Activated gamma-delta T cell (primary cell): ENCODE results near the gene BACH2.
"Not testable (repeated sequence)": the region's sequence is repeated elsewhere in the genome, so short reads cannot be mapped to it uniquely, and the experiment has no call there.

ENCODE experiments used
- DNase-seq: peaks from one replicate; lab custom pipeline; 2025; lab: John Stamatoyannopoulos, UW

BACH2 gene

GRCh38 chr6:90124874-90125510, 171.7 kb downstream of the BACH2 start:
- DNase-seq = no peak

GRCh38 chr6:90123831-90124230, 172.8 kb downstream of the BACH2 start:
- DNase-seq = no peak

- DNase-seq = no peak
Measured at GRCh38 chr6:90121982-90122381, 174.7 kb downstream of the BACH2 start.

- DNase-seq = no peak
Measured at GRCh38 chr6:90120327-90120726, 176.3 kb downstream of the BACH2 start.

- DNase-seq = no peak
Measured at GRCh38 chr6:90119618-90120017, 177.0 kb downstream of the BACH2 start.

GRCh38 chr6:90118581-90118980, 178.1 kb downstream of the BACH2 start:
- no peak for DNase-seq

GRCh38 chr6:90118069-90118468, 178.6 kb downstream of the BACH2 start:
- DNase-seq = no peak

GRCh38 chr6:90116126-90116525, 180.5 kb downstream of the BACH2 start:
- DNase-seq = not testable (repeated sequence)

- no peak for DNase-seq
Measured at GRCh38 chr6:90113389-90113788, 183.3 kb downstream of the BACH2 start.

- DNase-seq = no peak
Measured at GRCh38 chr6:90111387-90111786, 185.3 kb downstream of the BACH2 start.

- no peak for DNase-seq
Measured at GRCh38 chr6:90110971-90111370, 185.7 kb downstream of the BACH2 start.

GRCh38 chr6:90109141-90109540, 187.5 kb downstream of the BACH2 start:
- no peak for DNase-seq

GRCh38 chr6:90107771-90108282, 188.8 kb downstream of the BACH2 start:
- DNase-seq = no peak

GRCh38 chr6:90107371-90107770, 189.3 kb downstream of the BACH2 start:
- no peak for DNase-seq

- no peak for DNase-seq
Measured at GRCh38 chr6:90106449-90106848, 190.2 kb downstream of the BACH2 start.

- no peak for DNase-seq
Measured at GRCh38 chr6:90105506-90106170, 191.0 kb downstream of the BACH2 start.

- DNase-seq = no peak
Measured at GRCh38 chr6:90103056-90103800, 193.4 kb downstream of the BACH2 start.

- no peak for DNase-seq
Measured at GRCh38 chr6:90101403-90101802, 195.2 kb downstream of the BACH2 start.

- no peak for DNase-seq
Measured at GRCh38 chr6:90100059-90100665, 196.5 kb downstream of the BACH2 start.

GRCh38 chr6:90098627-90099026, 198.0 kb downstream of the BACH2 start:
- DNase-seq = no peak

- DNase-seq = no peak
Measured at GRCh38 chr6:90098001-90098531, 198.6 kb downstream of the BACH2 start.

GRCh38 chr6:90097356-90097755, 199.3 kb downstream of the BACH2 start:
- DNase-seq = no peak
